NCI-H2029 (cell line): ENCODE measurements around the gene CCDC88A.
"Not testable (repeated sequence)": the region's sequence is repeated elsewhere in the genome, so short reads cannot be mapped to it uniquely, and the experiment has no call there.

ENCODE experiments used
- DNase-seq: peaks from one replicate; lab custom pipeline; 2025; lab: John Stamatoyannopoulos, UW

The CCDC88A gene

GRCh38 chr2:55371376-55371775 lies 48.3 kb downstream of the CCDC88A start:
- no peak for DNase-seq

- no peak for DNase-seq
Observed at GRCh38 chr2:55370208-55370607, 49.4 kb downstream of the CCDC88A start.

DNA sequence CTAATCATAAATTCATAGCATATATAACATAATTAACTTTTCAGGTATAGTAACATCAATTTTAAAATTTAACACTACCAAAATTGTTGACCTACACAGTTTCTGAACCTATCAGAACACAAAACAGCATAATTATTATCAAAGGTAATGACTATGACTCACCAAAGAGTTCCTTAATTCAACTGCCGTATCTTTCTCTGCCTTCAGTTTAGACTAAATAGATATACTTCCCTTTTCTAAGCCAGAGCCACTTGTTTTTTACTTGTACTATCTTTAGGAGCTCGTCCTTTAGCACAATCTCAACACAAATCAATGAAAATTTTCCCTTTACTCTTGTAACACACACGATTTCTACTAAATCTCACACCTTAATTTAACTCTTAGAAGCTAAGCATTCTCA lies 54.4 kb downstream of the CCDC88A start:
- no peak for DNase-seq

DNA sequence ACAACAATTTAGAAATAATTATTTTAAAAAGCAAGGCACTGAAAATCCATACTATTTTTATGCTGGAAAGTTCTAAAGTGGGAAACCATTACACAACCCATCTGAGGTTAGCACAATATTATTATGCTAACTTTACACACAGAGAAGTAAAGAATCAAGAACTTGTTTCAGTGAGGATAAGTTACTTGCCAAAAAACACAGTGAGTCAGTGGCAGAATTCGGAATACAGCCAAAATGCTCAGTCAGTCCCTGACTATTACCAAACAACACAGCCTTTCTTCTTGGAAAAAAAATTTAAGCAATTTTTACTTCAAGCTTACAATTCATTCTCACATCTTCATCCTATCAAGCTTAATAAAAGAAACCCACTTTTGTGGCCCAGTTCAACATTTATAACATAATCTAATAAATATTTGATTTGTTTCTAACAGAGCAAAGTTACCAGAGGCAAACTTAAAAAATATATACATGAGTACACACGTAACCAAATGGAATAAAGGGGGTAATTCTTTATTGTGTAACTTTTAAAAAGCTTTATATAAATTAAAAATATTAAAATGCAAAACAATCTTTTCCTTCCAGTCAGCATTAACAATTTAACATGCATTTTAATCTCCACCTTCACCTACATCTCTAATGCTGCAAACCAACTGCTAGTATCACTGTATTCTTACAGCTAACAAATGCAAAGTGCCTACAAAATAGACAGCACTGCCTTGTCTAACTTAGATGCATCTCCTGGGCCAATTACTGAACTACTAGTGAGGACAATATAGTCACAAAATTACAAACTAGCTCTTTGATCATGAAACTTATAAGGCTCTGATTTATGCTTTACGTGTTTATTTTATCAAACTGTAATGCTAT lies 55.2 kb downstream of the CCDC88A start:
- DNase-seq = no peak

GRCh38 chr2:55363636-55364035 lies 56.0 kb downstream of the CCDC88A start:
- DNase-seq = no peak

DNA sequence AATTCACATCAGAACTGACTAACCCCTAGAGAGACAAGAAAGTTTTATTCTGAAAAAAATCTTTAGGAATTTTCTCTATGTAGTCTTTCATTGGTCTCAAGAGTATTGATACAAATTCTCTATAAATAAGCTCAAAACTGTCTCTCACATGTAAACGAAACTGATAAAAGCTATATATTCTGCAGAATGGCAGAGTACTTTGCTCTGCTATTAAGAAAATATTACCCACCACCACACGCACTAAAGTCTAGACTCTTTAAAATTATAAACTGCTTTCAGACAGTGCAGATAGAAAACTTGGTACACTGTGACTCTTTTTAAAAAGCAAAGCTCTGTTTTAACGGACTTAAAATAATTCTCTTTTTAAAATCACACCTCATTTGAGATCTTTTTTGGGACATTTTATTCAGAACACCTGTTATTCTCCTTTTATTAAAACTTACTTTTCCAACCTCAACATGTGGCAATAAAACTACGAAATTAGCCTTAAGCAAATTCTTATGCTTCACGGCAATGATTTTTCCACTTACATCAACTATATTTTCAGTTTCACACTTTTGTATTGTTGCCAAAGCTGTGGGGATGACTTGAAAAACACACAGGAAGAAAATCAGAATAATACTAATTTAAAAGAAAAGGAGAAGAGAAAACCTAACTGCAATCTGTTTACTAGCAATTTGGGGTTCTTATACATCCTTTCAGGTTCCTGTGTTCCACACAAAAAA lies 58.0 kb downstream of the CCDC88A start:
- no peak for DNase-seq

- no peak for DNase-seq
Observed at GRCh38 chr2:55358451-55358850, 61.2 kb downstream of the CCDC88A start.

DNA sequence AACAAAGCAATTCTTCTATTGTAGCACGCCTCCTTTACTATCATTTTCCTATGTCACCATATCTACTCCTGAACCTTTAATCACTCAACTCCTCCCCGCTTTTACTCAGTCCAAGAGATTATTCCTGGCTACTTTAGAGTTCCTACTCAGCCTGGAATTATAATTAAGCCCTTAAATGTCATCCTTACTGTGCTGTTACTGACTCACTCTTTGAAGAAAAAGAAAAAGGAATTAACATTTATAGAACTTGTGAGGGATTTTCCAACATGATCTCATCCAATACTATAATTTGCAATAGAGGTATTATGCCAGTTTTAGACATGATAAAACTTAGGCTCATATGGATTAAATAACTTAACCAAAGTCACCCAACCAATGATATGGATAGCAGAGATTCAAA lies 61.7 kb downstream of the CCDC88A start:
- no peak for DNase-seq

DNA sequence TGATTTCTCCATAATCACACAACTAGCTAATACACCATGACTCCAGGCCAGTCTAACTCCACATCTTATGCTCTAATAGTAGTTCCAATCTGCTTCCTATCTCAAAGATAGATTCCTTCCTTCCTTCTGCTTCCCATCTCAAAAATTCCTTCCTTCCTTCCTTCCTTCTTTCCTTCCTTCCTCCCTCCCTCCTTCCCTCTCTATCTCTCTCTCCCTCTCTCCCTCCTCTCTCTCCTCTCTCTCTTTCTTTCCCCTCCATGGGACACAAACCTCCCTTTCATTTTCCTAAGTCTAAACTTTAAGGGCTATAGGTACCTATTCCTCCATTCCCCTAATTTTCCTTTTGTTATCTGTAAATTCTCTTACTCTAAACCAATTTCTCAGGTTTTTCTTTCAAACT lies 62.5 kb downstream of the CCDC88A start:
- DNase-seq = no peak

DNA sequence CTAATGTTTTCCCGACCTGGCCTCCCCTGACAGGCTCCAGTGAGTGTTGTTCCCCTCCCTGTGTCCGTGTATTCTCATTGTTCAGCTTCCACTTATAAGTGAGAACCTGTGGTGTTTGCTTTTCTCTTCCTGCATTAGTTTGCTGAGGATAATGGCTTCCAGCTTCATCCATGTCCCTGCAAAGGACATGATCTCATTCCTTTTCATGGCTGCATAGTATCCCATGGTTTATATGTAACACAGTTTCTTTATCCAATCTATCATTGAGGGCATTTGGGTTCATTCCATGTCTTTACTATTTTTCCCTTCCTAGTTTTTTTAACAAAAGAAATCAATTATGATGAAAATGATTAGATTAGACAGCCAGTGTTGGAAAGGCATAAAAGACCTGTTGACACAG lies 63.5 kb downstream of the CCDC88A start:
- not testable (repeated sequence) for DNase-seq

GRCh38 chr2:55355451-55355850 lies 64.2 kb downstream of the CCDC88A start:
- no peak for DNase-seq

DNA sequence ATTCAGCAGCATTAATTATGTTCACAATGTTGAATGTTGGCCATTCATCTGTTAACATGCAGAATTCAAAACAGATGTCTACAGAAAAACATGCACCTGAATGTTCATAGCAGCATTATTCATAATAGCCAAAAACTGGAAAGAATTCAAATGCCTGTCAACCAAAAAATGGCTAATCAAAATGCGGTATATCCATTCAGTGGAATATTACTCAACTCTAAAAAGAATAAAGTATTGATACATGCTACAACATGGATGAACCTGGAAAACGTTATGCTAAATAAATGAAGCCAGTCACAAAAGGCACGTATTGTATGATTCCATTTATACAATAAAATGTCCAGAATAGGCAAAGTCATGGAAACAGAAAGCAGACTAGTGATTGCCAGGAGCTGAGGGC lies 68.0 kb downstream of the CCDC88A start:
- no peak for DNase-seq

DNA sequence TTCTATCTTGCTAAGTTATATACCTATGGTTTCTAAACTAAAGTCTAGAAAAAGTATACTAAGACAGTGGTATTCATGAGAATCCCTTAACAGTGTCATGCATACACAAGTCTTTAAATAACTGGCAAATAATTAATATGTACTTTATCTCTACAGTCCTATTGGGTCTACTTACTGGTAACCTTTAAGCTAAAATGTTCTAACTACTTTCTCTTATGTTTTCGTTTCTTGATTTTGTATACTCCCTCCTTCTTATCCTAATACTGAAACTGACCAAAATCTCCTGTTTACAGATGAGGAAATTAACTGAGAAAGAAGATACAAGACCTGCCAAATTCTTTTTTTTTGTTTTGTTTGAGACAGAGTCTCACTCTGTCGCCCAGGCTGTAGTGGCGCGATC lies 74.6 kb downstream of the CCDC88A start:
- DNase-seq = no peak

DNA sequence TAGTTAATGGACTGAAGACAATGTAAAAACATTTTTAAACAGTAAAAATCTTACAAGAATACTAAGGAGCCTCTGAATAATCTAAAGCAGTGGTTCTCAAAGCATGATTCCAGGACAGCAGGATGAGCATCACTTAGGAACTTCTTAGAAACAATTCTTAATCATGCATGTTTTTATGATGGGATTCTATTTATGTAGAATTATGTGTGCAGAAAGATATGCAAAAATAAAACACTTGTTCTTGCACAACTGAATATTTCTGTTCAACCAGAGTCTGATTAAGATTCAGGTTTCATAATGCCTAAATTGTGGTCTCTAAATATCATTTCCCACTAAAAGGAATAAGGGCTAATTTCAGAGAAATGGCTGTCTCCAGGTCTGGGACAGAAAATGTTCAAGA lies 81.4 kb downstream of the CCDC88A start:
- no peak for DNase-seq

- DNase-seq = no peak
Observed at GRCh38 chr2:55334728-55335127, 84.9 kb downstream of the CCDC88A start.

DNA sequence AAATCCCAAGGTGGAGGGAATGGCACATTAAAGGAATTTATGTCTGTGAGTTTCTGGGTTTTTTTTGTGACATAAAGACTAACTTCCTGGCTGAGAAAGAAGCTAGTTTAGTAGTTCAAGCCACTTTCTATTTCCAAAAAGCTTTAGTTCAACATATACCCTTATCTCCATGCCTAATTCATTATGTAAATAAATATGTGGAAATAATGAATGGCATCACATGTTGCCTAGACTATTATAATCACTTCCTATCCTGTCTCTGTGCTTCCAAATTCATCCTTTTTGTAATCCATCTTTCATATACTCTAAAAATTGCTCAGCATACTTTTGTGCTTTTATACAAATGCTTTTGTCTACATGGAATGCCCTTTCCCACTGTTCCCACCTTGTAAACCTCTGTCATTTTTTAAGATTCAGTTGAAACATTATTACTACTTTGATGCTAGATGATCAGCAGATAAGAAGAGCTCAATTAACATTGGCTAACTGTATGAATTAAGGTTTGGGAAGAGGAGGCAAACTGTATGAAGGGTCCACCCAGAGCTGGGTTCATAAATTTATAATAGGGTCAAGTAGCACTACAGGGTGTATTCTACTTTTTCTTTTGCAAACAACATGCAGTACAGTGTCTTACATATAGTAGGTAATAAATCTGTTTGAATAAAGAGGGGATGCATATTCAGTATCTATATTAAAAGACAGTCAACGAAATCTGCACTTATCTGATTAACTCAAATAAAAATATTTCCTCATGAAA lies 88.9 kb downstream of the CCDC88A start:
- DNase-seq = no peak

GRCh38 chr2:55327470-55328230 lies 92.0 kb downstream of the CCDC88A start:
- no peak for DNase-seq

DNA sequence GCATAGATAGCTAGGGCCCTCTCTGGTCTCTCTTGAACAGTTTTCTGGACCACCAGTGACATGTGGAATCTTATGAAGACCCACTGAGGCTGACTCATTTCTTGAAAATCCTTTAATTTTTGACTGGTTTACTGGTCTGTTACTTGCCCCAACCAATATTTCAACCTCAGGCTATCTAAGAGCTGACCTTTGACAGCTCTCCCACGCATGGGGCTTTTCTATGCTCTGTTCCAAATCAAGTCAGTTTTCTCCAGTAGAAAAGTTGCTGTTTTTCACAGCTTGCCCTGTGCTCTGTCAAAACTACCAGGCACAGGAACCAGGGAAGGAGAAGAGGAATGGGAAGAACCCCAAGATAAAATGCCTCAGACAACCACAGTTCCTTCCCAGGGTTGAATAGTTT lies 104.7 kb downstream of the CCDC88A start:
- DNase-seq = no peak

DNA sequence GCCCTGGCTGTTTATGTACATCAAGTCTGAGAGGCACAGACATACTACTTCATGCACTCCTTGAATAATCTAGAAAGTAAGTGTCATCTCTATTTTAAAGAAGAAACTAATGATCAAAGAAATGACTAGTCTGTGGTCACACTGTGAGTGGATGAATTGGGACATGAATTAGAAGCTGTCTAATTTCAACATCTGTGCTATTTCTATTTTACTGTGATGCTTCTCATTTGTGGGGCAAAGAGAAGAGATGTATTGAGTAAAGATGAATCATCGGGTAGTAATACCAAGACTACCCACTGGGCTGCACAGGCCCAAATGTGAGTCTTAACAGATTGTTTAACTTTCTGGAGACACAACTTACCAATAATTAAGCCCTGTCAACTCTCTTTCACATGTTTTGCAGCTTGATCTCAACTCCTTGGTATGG lies 108.2 kb downstream of the CCDC88A start:
- DNase-seq = no peak

- DNase-seq = no peak
Observed at GRCh38 chr2:55309446-55309845, 110.2 kb downstream of the CCDC88A start.

DNA sequence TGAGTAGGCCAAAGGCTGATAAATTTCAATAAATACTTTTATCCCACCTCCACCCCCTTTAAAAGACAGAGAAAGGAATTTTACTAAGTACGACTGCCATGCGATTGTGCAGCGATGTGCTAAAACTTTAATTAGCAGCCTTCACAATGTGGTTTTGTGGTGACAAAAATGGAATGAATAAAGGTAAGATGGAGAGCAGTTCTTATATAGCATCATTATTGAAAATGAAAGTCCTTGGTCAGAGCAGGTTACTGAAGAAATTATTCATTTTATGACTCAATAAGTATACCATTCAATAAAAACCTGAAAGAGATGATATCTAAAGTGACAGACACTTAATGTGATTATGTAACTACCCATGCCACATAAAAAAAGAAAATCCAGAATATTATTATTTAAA lies 117.4 kb downstream of the CCDC88A start:
- DNase-seq = no peak

DNA sequence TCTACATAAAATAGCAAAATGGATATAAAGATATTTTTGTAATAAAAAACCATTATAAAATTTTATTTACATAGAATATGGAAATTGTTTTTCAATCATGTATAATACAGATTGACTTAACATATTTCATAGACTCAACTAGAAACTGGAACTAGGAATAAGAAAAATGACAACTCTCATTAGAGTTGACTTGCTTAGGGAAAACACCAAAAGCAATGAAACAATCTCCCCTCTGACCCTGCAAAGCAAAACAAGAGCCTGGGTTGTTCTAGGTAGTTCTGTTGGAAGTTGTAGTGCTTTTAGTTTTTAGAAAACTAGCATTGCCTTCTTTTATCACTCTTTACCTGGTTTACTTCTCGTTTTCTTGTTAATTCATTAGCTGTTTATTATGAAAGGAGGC lies 118.4 kb downstream of the CCDC88A start:
- DNase-seq = no peak
